Measurements from ENCODE around the gene TMEM132D.

DNA sequence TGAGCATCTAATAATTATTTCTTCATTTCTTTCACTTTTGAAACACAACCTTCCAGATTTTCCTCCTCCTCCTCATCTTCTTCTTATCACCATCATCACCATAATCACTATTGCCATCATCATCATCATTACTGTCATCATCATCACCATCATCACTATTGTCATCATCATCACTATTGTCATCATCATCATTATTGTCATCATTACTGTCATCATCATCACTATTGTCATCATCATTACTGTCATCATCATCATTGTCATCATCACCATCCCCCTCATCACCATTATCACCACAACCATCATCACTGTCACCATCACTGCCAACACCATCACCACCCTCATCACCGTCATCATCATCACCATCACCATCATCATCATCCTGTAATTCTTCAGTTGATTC is 400.0 kb downstream of the TMEM132D start:
- TF ChIP-seq GATA2 (IDR thresholded peaks at IDR 0.05; ENCODE audit: low read depth, low read length) (no peak), GATA3 (IDR thresholded peaks at IDR 0.05; ENCODE audit: low read depth, low read length) (no peak)
